GM23338 (cell line): Measurements from ENCODE around the gene GCN1.

Experiments used
- EZH2 ChIP-seq: fragments of 200-600 bp; sonication (generic); IDR thresholded peaks from one replicate; pipeline ENCODE4 v1.8.0; 2017; ENCODE audit warnings: antibody characterized with exemption, mild to moderate bottlenecking, low read depth; ENCODE audit not compliant: unreplicated experiment
- POLR2AphosphoS5 ChIP-seq: IDR thresholded peaks from 2 replicates; pipeline ENCODE4 v1.6.1; 2016; ENCODE audit warnings: antibody characterized with exemption, low read depth
- TF ChIP-seq, protein P1 (sequence below), 2 experiments: fragments of 200-600 bp in 1 of 2; sonication (generic) in 1 of 2; conservative IDR thresholded peaks; 2 replicates each; pipeline versions ENCODE4 v1.5.1 to v1.6.1; 2016 to 2017; ENCODE audit warnings: antibody characterized with exemption in 2 of 2, low read depth in 2 of 2, mild to moderate bottlenecking in 2 of 2, moderate library complexity in 1 of 2

DNA sequence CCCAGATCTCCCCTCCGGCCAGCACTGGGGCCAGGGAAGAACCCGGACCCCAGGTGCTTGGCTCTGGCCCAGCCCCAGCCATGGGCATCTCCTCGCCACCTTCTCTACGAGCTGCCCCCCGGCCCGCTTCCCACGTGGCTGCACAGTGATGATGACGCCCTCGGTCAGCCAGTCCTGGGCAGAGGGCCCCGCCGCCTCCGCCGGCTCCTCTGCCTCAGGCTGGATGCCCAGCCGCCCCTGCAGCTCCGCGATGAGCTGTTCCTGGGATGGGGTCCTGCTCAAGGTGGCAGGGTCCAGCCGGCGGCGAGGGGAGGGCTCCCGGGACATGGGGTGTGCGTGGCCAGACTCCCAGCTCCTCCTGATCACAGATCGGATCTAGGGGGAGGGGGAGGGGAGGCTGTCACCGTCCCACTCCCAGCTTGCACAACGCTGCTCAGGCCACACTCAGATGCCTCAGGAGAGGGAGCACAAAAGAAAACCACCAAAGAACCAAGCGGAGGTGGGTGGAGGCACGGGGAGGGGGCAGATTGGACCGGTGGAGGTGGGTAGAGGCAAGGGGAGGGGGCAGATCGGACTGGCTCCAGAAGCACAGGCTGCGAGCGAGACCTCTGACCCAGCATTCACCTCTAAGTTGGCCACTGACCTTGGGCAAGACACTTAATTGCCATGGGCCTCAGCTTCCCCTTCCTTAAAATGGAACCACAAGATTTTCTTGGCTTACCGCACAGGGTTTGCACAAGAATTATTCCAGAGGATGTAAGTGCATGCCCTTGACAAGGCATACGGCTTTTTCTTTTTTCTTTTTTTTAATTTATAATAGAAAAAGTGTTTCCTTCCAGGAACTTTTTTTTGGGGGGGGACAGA, 22.5 kb upstream of the GCN1 start:
- TF ChIP-seq, protein P1, sequence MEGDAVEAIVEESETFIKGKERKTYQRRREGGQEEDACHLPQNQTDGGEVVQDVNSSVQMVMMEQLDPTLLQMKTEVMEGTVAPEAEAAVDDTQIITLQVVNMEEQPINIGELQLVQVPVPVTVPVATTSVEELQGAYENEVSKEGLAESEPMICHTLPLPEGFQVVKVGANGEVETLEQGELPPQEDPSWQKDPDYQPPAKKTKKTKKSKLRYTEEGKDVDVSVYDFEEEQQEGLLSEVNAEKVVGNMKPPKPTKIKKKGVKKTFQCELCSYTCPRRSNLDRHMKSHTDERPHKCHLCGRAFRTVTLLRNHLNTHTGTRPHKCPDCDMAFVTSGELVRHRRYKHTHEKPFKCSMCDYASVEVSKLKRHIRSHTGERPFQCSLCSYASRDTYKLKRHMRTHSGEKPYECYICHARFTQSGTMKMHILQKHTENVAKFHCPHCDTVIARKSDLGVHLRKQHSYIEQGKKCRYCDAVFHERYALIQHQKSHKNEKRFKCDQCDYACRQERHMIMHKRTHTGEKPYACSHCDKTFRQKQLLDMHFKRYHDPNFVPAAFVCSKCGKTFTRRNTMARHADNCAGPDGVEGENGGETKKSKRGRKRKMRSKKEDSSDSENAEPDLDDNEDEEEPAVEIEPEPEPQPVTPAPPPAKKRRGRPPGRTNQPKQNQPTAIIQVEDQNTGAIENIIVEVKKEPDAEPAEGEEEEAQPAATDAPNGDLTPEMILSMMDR (conservative IDR thresholded peaks at IDR 0.05; ENCODE audit: low read depth in 2 of 2) = no peak
- TF ChIP-seq POLR2AphosphoS5 = no peak; the same call in 1 of the 2 replicates
- TF ChIP-seq EZH2 = no peak
